HepG2 (cell line): ENCODE data around the gene NTMT1. TPM values are rescaled to one million over a fixed set of nuclear protein-coding genes. Genes with fewer than 3 reads are reported as not detected.

Experiments used
- CENPT ChIP-seq: sonication (generic); formaldehyde crosslinking; IDR thresholded peaks from 2 replicates; pipeline ENCODE4 v1.8.0; 2022; ENCODE audit warnings: low read depth, mild to moderate bottlenecking, moderate library complexity, missing genetic modification reagents
- CREM ChIP-seq, 2 experiments: sonication (generic) in 1 of 2; formaldehyde crosslinking in 1 of 2; IDR thresholded peaks; 2 replicates each; pipeline versions ENCODE4 v1.4.0 to v1.6.1; 2016 to 2020; ENCODE audit warnings: antibody characterized with exemption in 1 of 2, mild to moderate bottlenecking in 1 of 2, missing genetic modification reagents in 1 of 2
- ELF1 ChIP-seq: sonication (generic); formaldehyde crosslinking; IDR thresholded peaks from 2 replicates; pipeline ENCODE4 v1.4.0; 2020; ENCODE audit warnings: missing genetic modification reagents
- HES4 ChIP-seq: sonication (generic); formaldehyde crosslinking; IDR thresholded peaks from 2 replicates; pipeline ENCODE4 v1.9.0; 2021; ENCODE audit warnings: mild to moderate bottlenecking, missing genetic modification reagents, borderline replicate concordance
- LCORL ChIP-seq, 2 experiments: fragments of 450-650 bp in 1 of 2; sonication (generic) in 1 of 2; formaldehyde crosslinking in 1 of 2; IDR thresholded peaks; 2 replicates each; pipeline versions ENCODE4 v1.5.0 to v1.6.1; 2017 to 2020; ENCODE audit warnings: antibody characterized with exemption in 1 of 2, missing genetic modification reagents in 1 of 2
- REPIN1 ChIP-seq: sonication (generic); formaldehyde crosslinking; IDR thresholded peaks from 2 replicates; pipeline ENCODE4 v1.8.0; 2022; ENCODE audit warnings: missing genetic modification reagents, low read depth, mild to moderate bottlenecking, borderline replicate concordance
- SP1 ChIP-seq, 2 experiments: fragments of 450-650 bp in 1 of 2; sonication (generic) in 1 of 2; formaldehyde crosslinking in 1 of 2; IDR thresholded peaks; 2 replicates each; pipeline versions ENCODE4 v1.4.0 to v1.6.1; 2016 to 2020; ENCODE audit warnings: missing genetic modification reagents in 1 of 2
- ZC3H4 ChIP-seq: sonication (generic); formaldehyde crosslinking; IDR thresholded peaks from 2 replicates; pipeline ENCODE4 v1.4.0; 2020; ENCODE audit warnings: missing genetic modification reagents, borderline replicate concordance
- ZFP91 ChIP-seq: sonication (generic); formaldehyde crosslinking; IDR thresholded peaks from 2 replicates; pipeline ENCODE4 v1.9.0; 2022; ENCODE audit warnings: missing genetic modification reagents, mild to moderate bottlenecking, borderline replicate concordance
- ZNF142 ChIP-seq: sonication (generic); formaldehyde crosslinking; IDR thresholded peaks from 2 replicates; pipeline ENCODE4 v1.4.0; 2020; ENCODE audit warnings: missing genetic modification reagents
- ZNF362 ChIP-seq: sonication (generic); formaldehyde crosslinking; IDR thresholded peaks from 2 replicates; pipeline ENCODE4 v1.4.0; 2020; ENCODE audit warnings: missing genetic modification reagents, mild to moderate bottlenecking, borderline replicate concordance
- ZNF556 ChIP-seq: sonication (generic); formaldehyde crosslinking; IDR thresholded peaks from 2 replicates; pipeline ENCODE4 v1.4.0; 2020; ENCODE audit warnings: mild to moderate bottlenecking, missing genetic modification reagents, borderline replicate concordance
- ZNF580 ChIP-seq: IDR thresholded peaks from 2 replicates; pipeline ENCODE4 v1.6.1; 2016; ENCODE audit warnings: low read depth, borderline replicate concordance
- ZNF619 ChIP-seq: sonication (generic); formaldehyde crosslinking; IDR thresholded peaks from 2 replicates; pipeline ENCODE4 v1.4.0; 2020; ENCODE audit warnings: mild to moderate bottlenecking, missing genetic modification reagents
- ZSCAN22 ChIP-seq: sonication (generic); formaldehyde crosslinking; IDR thresholded peaks from 2 replicates; pipeline ENCODE4 v1.4.0; 2020; ENCODE audit warnings: mild to moderate bottlenecking, missing genetic modification reagents
- ZZZ3 ChIP-seq: sonication (generic); formaldehyde crosslinking; IDR thresholded peaks from 2 replicates; pipeline ENCODE4 v1.4.0; 2020; ENCODE audit warnings: missing genetic modification reagents, mild to moderate bottlenecking, borderline replicate concordance
- polyA plus RNA-seq, 8 experiments: library from polyadenylated mRNA; depleted of rRNA in 3 of 8; stranded (reverse) in 7 of 8; unstranded in 1 of 8; fragments of >200 nt; fragmentation: Illumina TruSeq in 4 of 8; extraction: Trizol in 4 of 8; gene quantifications; 2 replicates each; pipeline versions ENCODE4 v1.2.1 to v1.2.3, GENCODE V29; 2011 to 2016; ENCODE audit warnings: low read depth in 4 of 8, missing spikeins in 1 of 8, mixed read lengths in 1 of 8; ENCODE audit not compliant: insufficient read depth in 1 of 8
- total RNA-seq, 5 experiments: library from RNA; depleted of rRNA; stranded (reverse); fragments of >200 nt; fragmentation: Illumina TruSeq; extraction: Trizol; gene quantifications; 2 replicates each; pipeline ENCODE4 v1.2.3, GENCODE V29; 2016; ENCODE audit warnings: low read depth in 1 of 5

Gene NTMT1
- total and polyA plus RNA-seq, 2 of the 13 experiments (the other 11 are each of a cell fraction or from before 2014, with no cell fraction given): 49.1 to 53.8 TPM

- no peak for TF ChIP-seq ZNF556 (CRISPR knock-in tag)
- peak; percentile 97 for TF ChIP-seq ELF1 (CRISPR knock-in tag)
- TF ChIP-seq ZNF619 (CRISPR knock-in tag): no peak
- no peak for TF ChIP-seq CENPT (CRISPR knock-in tag)
- no peak for TF ChIP-seq ZNF580 (CRISPR knock-in tag)
- no peak for TF ChIP-seq ZZZ3
- peak; percentile 96 for TF ChIP-seq ZFP91 (CRISPR knock-in tag)
- TF ChIP-seq REPIN1: 0 out of 2 replicates have a peak, but pooled peaks have one; percentile 14
- peak; percentile 62 for TF ChIP-seq CREM (IDR thresholded peaks at IDR 0.05)
- no peak for TF ChIP-seq CREM (CRISPR knock-in tag; IDR thresholded peaks at IDR 0.05)
- TF ChIP-seq LCORL (IDR thresholded peaks at IDR 0.05): no peak
- peak; percentile 41 for TF ChIP-seq LCORL (CRISPR knock-in tag; IDR thresholded peaks at IDR 0.05)
- no peak for TF ChIP-seq HES4 (CRISPR knock-in tag)
- no peak for TF ChIP-seq SP1 (IDR thresholded peaks at IDR 0.05)
- no peak for TF ChIP-seq SP1 (CRISPR knock-in tag; IDR thresholded peaks at IDR 0.05)
- no peak for TF ChIP-seq ZC3H4 (CRISPR knock-in tag)
- TF ChIP-seq ZSCAN22 (CRISPR knock-in tag): no peak
- no peak for TF ChIP-seq ZNF142
- TF ChIP-seq ZNF362: no peak
Observed at GRCh38 chr9:129584136-129584535, 41.8 kb upstream of the NTMT1 start (continued).
